Epithelial cell of proximal tubule (primary cell): ENCODE measurements around the gene RUNX1. TPM values are rescaled to one million over a fixed set of nuclear protein-coding genes. Genes with fewer than 3 reads are reported as not detected.

Experiments used
- DNase-seq: peaks from one replicate; pipeline ENCODE4 v3.0.0-alpha.2; 2011; ENCODE audit warnings: low read depth
- H3K4me3 ChIP-seq: 2 replicates; pipeline ENCODE4 v1.5.1; 2011; ENCODE audit warnings: low read depth, mild to moderate bottlenecking, low read length
- total RNA-seq: library from RNA; depleted of rRNA; stranded (reverse); fragments of >200 nt; gene quantifications from 2 replicates; pipeline ENCODE4 v1.2.3, GENCODE V29; 2015
- TF ChIP-seq, protein P1 (sequence below): conservative IDR thresholded peaks from 2 replicates; pipeline ENCODE4 v1.5.1; 2012; ENCODE audit warnings: low read depth, mild to moderate bottlenecking, low read length

Gene RUNX1
- total RNA-seq, 1 donor from 2014 or later = 11.3 TPM

DNA sequence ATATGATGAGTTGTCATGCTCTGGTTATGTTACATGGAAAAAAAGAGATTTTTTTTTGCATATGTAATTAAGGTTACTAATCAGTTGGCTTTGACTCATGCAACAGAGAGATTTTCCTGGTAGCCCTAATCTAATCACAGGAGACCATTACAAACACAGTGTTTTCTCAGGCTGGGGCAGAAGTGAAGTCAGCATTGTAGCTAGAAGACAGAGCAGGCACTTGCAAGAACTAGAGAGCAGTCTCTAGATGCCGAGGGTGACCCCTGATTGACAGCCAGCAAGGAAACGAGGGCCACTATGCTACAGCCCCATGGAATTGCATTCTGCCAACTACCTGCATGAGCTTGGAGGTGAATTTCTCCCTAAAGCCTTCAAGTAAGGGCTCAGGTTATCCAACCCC is 151.3 kb downstream of the RUNX1 start:
- TF ChIP-seq, protein P1, sequence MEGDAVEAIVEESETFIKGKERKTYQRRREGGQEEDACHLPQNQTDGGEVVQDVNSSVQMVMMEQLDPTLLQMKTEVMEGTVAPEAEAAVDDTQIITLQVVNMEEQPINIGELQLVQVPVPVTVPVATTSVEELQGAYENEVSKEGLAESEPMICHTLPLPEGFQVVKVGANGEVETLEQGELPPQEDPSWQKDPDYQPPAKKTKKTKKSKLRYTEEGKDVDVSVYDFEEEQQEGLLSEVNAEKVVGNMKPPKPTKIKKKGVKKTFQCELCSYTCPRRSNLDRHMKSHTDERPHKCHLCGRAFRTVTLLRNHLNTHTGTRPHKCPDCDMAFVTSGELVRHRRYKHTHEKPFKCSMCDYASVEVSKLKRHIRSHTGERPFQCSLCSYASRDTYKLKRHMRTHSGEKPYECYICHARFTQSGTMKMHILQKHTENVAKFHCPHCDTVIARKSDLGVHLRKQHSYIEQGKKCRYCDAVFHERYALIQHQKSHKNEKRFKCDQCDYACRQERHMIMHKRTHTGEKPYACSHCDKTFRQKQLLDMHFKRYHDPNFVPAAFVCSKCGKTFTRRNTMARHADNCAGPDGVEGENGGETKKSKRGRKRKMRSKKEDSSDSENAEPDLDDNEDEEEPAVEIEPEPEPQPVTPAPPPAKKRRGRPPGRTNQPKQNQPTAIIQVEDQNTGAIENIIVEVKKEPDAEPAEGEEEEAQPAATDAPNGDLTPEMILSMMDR = no peak
- H3K4me3 ChIP-seq = no peak overlapping the region
- no peak for DNase-seq

DNA sequence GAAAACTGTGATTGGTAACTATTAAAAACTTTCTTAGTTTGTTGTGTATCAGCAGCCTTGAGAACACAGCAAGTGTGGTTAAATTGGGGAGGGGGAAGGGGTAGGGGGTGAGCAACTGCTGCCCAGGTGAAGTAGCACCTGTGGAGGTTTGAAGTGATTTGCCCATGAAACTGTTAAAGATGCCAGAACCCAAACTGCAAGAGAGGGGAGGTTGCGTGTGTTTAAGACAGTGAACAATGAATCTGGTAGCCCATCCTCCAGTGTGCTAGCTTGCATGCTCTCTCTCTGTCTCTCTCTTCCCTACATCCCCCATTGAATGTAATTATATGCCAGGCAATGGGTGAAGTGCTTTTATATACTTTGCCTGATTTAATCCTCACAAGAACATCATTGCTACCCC is 154.7 kb downstream of the RUNX1 start:
- DNase-seq = no peak
- no peak overlapping the region for H3K4me3 ChIP-seq
- TF ChIP-seq, protein P1 = no peak

DNA sequence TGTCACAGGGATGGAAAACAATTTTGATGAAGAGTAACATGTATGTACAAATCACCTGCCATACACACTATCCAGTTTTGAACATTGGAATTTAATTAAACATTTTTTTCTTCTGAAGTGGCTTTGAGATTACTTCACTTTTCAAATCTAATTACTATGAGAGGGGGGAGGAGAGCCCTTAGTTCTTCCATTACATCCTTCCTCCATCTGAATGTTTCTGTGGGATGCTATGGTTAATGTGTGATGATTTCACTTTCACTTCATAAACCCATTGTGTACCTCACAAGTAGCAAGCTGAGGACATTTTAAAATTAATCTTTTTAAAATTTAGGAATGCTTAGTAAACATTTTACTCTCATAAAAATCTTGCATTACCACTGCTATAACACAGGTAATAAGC is 156.9 kb downstream of the RUNX1 start:
- DNase-seq = no peak
- no peak overlapping the region for H3K4me3 ChIP-seq
- TF ChIP-seq, protein P1 = no peak

DNA sequence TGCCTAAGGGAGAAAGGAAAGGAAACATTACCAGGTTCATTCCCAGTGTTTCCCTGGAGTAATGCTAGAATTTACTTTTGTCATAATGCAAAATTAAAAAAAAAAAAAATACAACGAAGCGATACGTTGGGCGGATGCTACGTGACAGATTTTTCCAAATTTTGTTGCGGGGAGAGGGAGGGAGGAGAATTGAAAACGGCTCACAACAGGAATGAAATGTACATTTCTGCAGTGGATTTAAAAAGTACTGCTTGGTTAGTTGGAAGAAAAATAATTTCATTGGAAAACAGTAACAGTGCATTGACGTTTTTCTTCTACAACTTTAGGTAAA is 157.5 kb downstream of the RUNX1 start:
- H3K4me3 ChIP-seq = peak overlapping the region; percentile 92
- DNase-seq = no peak
- TF ChIP-seq, protein P1 = no peak

DNA sequence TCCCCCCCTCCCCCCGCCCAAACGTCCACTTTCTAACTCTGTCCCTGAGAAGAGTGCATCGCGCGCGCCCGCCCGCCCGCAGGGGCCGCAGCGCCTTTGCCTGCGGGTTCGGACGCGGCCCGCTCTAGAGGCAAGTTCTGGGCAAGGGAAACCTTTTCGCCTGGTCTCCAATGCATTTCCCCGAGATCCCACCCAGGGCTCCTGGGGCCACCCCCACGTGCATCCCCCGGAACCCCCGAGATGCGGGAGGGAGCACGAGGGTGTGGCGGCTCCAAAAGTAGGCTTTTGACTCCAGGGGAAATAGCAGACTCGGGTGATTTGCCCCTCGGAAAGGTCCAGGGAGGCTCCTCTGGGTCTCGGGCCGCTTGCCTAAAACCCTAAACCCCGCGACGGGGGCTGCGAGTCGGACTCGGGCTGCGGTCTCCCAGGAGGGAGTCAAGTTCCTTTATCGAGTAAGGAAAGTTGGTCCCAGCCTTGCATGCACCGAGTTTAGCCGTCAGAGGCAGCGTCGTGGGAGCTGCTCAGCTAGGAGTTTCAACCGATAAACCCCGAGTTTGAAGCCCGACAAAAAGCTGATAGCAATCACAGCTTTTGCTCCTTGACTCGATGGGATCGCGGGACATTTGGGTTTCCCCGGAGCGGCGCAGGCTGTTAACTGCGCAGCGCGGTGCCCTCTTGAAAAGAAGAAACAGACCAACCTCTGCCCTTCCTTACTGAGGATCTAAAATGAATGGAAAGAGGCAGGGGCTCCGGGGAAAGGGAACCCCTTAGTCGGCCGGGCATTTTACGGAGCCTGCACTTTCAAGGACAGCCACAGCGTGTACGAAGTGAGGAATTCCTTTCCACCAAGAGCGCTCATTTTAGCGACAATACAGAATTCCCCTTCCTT is 158.1 kb downstream of the RUNX1 start:
- DNase-seq = no peak

DNA sequence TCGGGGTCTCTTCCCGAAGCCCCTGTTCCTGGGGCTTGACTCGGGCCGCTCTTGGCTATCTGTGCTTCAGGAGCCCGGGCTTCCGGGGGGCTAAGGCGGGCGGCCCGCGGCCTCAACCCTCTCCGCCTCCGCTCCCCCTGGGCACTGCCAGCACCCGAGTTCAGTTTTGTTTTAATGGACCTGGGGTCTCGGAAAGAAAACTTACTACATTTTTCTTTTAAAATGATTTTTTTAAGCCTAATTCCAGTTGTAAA is 158.7 kb downstream of the RUNX1 start:
- no peak for DNase-seq
- TF ChIP-seq, protein P1 = no peak
- peak overlapping the region; percentile 92 for H3K4me3 ChIP-seq

More for the DNA sequence above, 158.1 kb downstream of the RUNX1 start:
- H3K4me3 ChIP-seq = peak overlapping the region; percentile 92
- TF ChIP-seq, protein P1 = peak; percentile 18
